GM18502 (cell line): ENCODE measurements around the gene AGAP1.

Experiments used
- ATAC-seq: cut with Tn5 transposase; IDR thresholded peaks from one replicate; pipeline ENCODE4 v1.9.1; 2021; ENCODE audit warnings: mild to moderate bottlenecking; ENCODE audit not compliant: unreplicated experiment, poor library complexity

AGAP1 gene

GRCh38 chr2:235493775-235494715 is at the start of gene AGAP1:
AGAP1 (plus strand) TSS chr2:235494043.
- no peak for ATAC-seq

GRCh38 chr2:235444101-235444597 is 49.7 kb upstream of the AGAP1 start:
- ATAC-seq = no peak

- no peak for ATAC-seq
Measured at GRCh38 chr2:235445116-235445515, 48.7 kb upstream of the AGAP1 start.

GRCh38 chr2:235446082-235446481 is 47.8 kb upstream of the AGAP1 start:
- ATAC-seq = no peak

GRCh38 chr2:235447210-235447609 is 46.6 kb upstream of the AGAP1 start:
- no peak for ATAC-seq

GRCh38 chr2:235449568-235449967 is 44.3 kb upstream of the AGAP1 start:
- no peak for ATAC-seq

GRCh38 chr2:235453605-235454151 is 40.2 kb upstream of the AGAP1 start:
- ATAC-seq = no peak

- no peak for ATAC-seq
Measured at GRCh38 chr2:235458839-235459273, 35.0 kb upstream of the AGAP1 start.

- no peak for ATAC-seq
Measured at GRCh38 chr2:235460548-235461047, 33.2 kb upstream of the AGAP1 start.

GRCh38 chr2:235461763-235462414 is 32.0 kb upstream of the AGAP1 start:
- ATAC-seq = no peak

- ATAC-seq = no peak
Measured at GRCh38 chr2:235462415-235462790, 31.4 kb upstream of the AGAP1 start.

- no peak for ATAC-seq
Measured at GRCh38 chr2:235463893-235464292, 29.9 kb upstream of the AGAP1 start.

GRCh38 chr2:235467588-235467987 is 26.3 kb upstream of the AGAP1 start:
- ATAC-seq = no peak

- ATAC-seq = no peak
Measured at GRCh38 chr2:235468978-235469655, 24.7 kb upstream of the AGAP1 start.

- no peak for ATAC-seq
Measured at GRCh38 chr2:235471186-235471747, 22.6 kb upstream of the AGAP1 start.

GRCh38 chr2:235472443-235472842 is 21.4 kb upstream of the AGAP1 start:
- ATAC-seq = no peak

GRCh38 chr2:235478609-235479008 is 15.2 kb upstream of the AGAP1 start:
- ATAC-seq = no peak

GRCh38 chr2:235479604-235480003 is 14.2 kb upstream of the AGAP1 start:
- ATAC-seq = no peak

GRCh38 chr2:235480614-235481013 is 13.2 kb upstream of the AGAP1 start:
- ATAC-seq = no peak

- no peak for ATAC-seq
Measured at GRCh38 chr2:235483313-235483712, 10.5 kb upstream of the AGAP1 start.
